IPS DF 6.9 (cell line): ENCODE results near the gene PACC1.

Experiments used
- DNase-seq: peaks from one replicate; pipeline ENCODE4 v3.0.0-alpha.2; 2013; ENCODE audit warnings: low read depth, low spot score
- H3K27ac ChIP-seq: one replicate; pipeline ENCODE4 v1.5.1; 2013; ENCODE audit warnings: low read length, control low read depth
- H3K27me3 ChIP-seq: 2 replicates; pipeline ENCODE4 v1.6.1; 2013; ENCODE audit warnings: mild to moderate bottlenecking, low read length; ENCODE audit not compliant: control insufficient read depth, insufficient read depth
- H3K36me3 ChIP-seq: 2 replicates; pipeline ENCODE4 v1.6.1; 2013; ENCODE audit warnings: low read length; ENCODE audit not compliant: control insufficient read depth, insufficient read depth
- H3K4me1 ChIP-seq: 2 replicates; pipeline ENCODE4 v1.6.1; 2013; ENCODE audit warnings: low read length; ENCODE audit not compliant: control insufficient read depth, insufficient read depth
- H3K4me3 ChIP-seq: 2 replicates; pipeline ENCODE4 v1.5.1; 2013; ENCODE audit warnings: mild to moderate bottlenecking, low read length
- H3K9me3 ChIP-seq: 2 replicates; pipeline ENCODE4 v1.6.1; 2013; ENCODE audit warnings: low read length, inconsistent platforms; ENCODE audit not compliant: control insufficient read depth, insufficient read depth
- whole genome bisulfite sequencing: extraction: QIAGEN DNeasy Blood & Tissue Kit; methylation state at CpG from one replicate; pipeline ENCODE4 v1.1.7; 2013; ENCODE audit warnings: mixed read lengths, missing lambda C conversion rate; ENCODE audit not compliant: insufficient read length, insufficient coverage; 5-methylcytosine and 5-hydroxymethylcytosine counted together

Gene PACC1

GRCh38 chr1:212366901-212367300 lies 47.8 kb downstream of the PACC1 start:
- no peak for DNase-seq
- no peaks in the 10 kb centered on the region for H3K4me1 ChIP-seq
- no peaks in the 10 kb centered on the region for H3K9me3 ChIP-seq
- no peak overlapping the region for H3K27ac ChIP-seq
- no peak overlapping the region for H3K4me3 ChIP-seq
- H3K36me3 ChIP-seq, result 0 out of 2 replicates have a peak, but pooled peaks cover 2% of the 10 kb centered on the region
- H3K27me3 ChIP-seq, result no peaks in the 10 kb centered on the region
- WGBS, result no CpG with 5 or more reads among the region's 5 CpGs

DNA sequence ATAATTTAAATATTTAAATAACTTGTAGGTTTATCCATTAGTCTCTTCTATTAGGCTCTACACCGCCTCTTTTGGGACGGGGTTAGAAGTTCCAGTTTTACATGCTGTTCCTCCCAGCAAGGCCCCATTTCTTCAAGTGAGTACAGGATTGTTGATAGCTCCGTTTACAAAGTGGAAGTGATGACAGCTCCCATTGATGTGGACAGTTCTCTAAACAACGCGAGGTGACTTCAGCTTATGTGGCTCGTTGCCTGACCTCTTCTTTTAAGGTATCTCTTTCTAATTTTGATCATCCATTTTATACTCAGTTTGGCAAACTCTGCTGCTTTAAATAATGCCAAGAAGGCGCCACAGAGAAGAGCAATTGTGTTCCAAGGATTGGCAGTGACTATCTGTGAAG lies 49.7 kb downstream of the PACC1 start:
- H3K9me3 ChIP-seq, result no peaks in the 10 kb centered on the region
- no peak overlapping the region for H3K4me3 ChIP-seq
- H3K27me3 ChIP-seq, result no peaks in the 10 kb centered on the region
- no peaks in the 10 kb centered on the region for H3K4me1 ChIP-seq
- 0 out of 2 replicates have a peak, but pooled peaks cover 2% of the 10 kb centered on the region for H3K36me3 ChIP-seq
- no peak overlapping the region for H3K27ac ChIP-seq
- DNase-seq, result no peak
- no CpG with 5 or more reads among the region's 7 CpGs for WGBS

- no peak for DNase-seq
- Histone ChIP-seq H3K27ac (no peak overlapping the region), H3K27me3 (no peaks in the 10 kb centered on the region), H3K9me3 (no peaks in the 10 kb centered on the region), H3K4me1 (no peaks in the 10 kb centered on the region), H3K4me3 (no peak overlapping the region), H3K36me3 (peaks cover 4% of the 10 kb centered on the region; the same call in 1 of the 2 replicates)
- WGBS, result 100% methylated on average over 2 of the region's 4 CpGs
Measured at GRCh38 chr1:212359794-212360479, 54.7 kb downstream of the PACC1 start.

- DNase-seq, result no peak
- Histone ChIP-seq H3K4me3 (no peak overlapping the region), H3K4me1 (no peaks in the 10 kb centered on the region), H3K27me3 (no peaks in the 10 kb centered on the region), H3K27ac (no peak overlapping the region), H3K36me3 (peaks cover 2% of the 10 kb centered on the region; the same call in 1 of the 2 replicates), H3K9me3 (no peaks in the 10 kb centered on the region)
- WGBS, result no CpG with 5 or more reads among the region's 3 CpGs
Measured at GRCh38 chr1:212355230-212355969, 59.3 kb downstream of the PACC1 start.

- H3K27ac ChIP-seq, result no peak overlapping the region
- DNase-seq, result no peak
- H3K4me1 ChIP-seq, result no peaks in the 10 kb centered on the region
- no peak overlapping the region for H3K4me3 ChIP-seq
- no peaks in the 10 kb centered on the region for H3K27me3 ChIP-seq
- WGBS, result no CpG with 5 or more reads among the region's 3 CpGs
- H3K9me3 ChIP-seq, result no peaks in the 10 kb centered on the region
- H3K36me3 ChIP-seq, result peaks cover 2% of the 10 kb centered on the region; the same call in 1 of the 2 replicates
Measured at GRCh38 chr1:212354464-212354863, 60.2 kb downstream of the PACC1 start.

DNA sequence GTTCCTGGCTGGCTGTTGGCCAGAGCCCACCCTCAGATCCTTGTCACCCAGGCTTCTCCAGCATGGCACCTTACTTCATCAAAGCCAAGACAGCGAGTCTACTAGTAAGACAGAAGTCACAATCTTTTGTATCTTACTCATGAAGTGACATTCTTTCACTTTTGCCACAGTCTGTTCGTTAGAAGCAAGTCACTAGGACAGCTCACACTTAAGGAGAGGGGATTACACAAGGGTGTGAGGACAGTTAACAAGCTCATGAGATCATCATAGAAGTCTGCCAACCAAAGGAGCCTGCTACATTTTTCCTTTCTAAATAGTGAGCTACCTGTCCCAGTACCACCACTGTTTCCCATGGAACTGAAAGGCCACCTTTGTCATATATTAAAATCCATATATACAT lies 61.5 kb downstream of the PACC1 start:
- no peak overlapping the region for H3K27ac ChIP-seq
- no peak overlapping the region for H3K4me3 ChIP-seq
- DNase-seq, result no peak
- H3K27me3 ChIP-seq, result no peaks in the 10 kb centered on the region
- WGBS, result no CpG with 5 or more reads among the region's 2 CpGs
- no peaks in the 10 kb centered on the region for H3K9me3 ChIP-seq
- peaks cover 2% of the 10 kb centered on the region; the same call in 1 of the 2 replicates for H3K36me3 ChIP-seq
- no peaks in the 10 kb centered on the region for H3K4me1 ChIP-seq

- WGBS, result 100% methylated on average over 1 of the region's 10 CpGs
- H3K36me3 ChIP-seq, result peaks cover 2% of the 10 kb centered on the region; the same call in 1 of the 2 replicates
- H3K4me3 ChIP-seq, result no peak overlapping the region
- no peaks in the 10 kb centered on the region for H3K27me3 ChIP-seq
- H3K9me3 ChIP-seq, result no peaks in the 10 kb centered on the region
- H3K4me1 ChIP-seq, result no peaks in the 10 kb centered on the region
- no peak overlapping the region for H3K27ac ChIP-seq
- no peak for DNase-seq
Measured at GRCh38 chr1:212351588-212352362, 62.9 kb downstream of the PACC1 start.

DNA sequence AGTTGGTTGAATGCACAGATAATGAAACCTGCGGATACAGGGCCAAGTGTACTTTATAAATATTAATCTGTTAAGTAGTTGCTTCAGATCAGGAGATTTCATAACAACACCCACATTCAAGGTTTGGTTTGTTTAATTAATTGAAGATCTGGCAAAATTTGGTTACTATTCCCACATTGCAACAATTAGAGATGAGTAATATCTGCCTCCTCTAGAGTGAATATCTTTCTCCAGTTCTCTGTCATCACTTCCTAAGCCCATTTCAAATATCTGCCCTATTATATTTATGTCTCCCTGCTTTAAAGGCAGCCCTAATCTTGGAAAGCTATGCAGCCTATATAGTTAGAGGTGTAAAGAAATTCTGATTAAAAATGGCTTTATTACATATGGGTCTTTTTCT lies 68.1 kb downstream of the PACC1 start:
- Histone ChIP-seq H3K36me3 (no peaks in the 10 kb centered on the region), H3K9me3 (no peaks in the 10 kb centered on the region), H3K27ac (no peak overlapping the region), H3K4me1 (no peaks in the 10 kb centered on the region), H3K4me3 (no peak overlapping the region), H3K27me3 (no peaks in the 10 kb centered on the region)
- DNase-seq, result no peak
- WGBS, result no CpG with 5 or more reads among the region's 1 CpG

DNA sequence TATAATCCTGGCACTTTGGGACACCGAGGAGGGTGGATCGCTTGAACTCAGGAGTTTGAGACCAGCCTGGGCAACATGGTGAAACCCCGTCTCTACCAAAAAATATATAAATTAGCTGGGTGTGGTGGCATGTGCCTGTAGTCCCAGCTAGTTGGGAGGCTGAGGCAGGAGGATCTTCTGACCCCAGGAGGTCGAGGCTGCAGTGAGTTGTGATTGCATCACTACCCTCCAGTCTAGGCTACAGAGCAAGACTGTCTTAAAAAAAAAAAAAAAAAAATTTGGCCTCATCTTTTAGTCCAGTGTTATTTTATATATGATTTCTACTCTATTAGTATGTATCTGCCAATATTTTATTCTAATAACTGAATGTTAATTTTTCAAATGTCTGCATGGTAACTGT lies 69.8 kb downstream of the PACC1 start:
- no CpG with 5 or more reads among the region's 4 CpGs for WGBS
- H3K4me1 ChIP-seq, result no peaks in the 10 kb centered on the region
- no peaks in the 10 kb centered on the region for H3K9me3 ChIP-seq
- no peaks in the 10 kb centered on the region for H3K27me3 ChIP-seq
- no peak for DNase-seq
- H3K4me3 ChIP-seq, result no peak overlapping the region
- H3K27ac ChIP-seq, result no peak overlapping the region
- no peaks in the 10 kb centered on the region for H3K36me3 ChIP-seq

- Histone ChIP-seq H3K9me3 (no peaks in the 10 kb centered on the region), H3K36me3 (no peaks in the 10 kb centered on the region), H3K4me3 (no peak overlapping the region), H3K27me3 (no peaks in the 10 kb centered on the region), H3K4me1 (no peaks in the 10 kb centered on the region), H3K27ac (no peak overlapping the region)
- no peak for DNase-seq
- no CpG with 5 or more reads among the region's 1 CpG for WGBS
Measured at GRCh38 chr1:212341090-212341489, 73.6 kb downstream of the PACC1 start.
